GM23248 (cell line): ENCODE results near the gene WHRN. TPM values are rescaled to one million over a fixed set of nuclear protein-coding genes. Genes with fewer than 3 reads are reported as not detected.
A peak's percentile ranks its signal among the peaks of the same experiment; 100 is the strongest.

Experiments used
- DNase-seq: peaks from one replicate; pipeline ENCODE4 v3.0.0-alpha.2; 2015
- H2AFZ ChIP-seq: fragments of 200-600 bp; sonication (generic); 2 replicates; pipeline ENCODE4 v1.6.1; 2016; ENCODE audit warnings: antibody characterized with exemption
- H3F3A ChIP-seq: fragments of 200-600 bp; sonication (generic); 2 replicates; pipeline ENCODE4 v1.6.1; 2016; ENCODE audit warnings: mild to moderate bottlenecking, antibody characterized with exemption, mixed run types; ENCODE audit not compliant: insufficient read depth
- H3K27ac ChIP-seq: fragments of 200-600 bp; sonication (generic); 2 replicates; pipeline ENCODE4 v1.5.1; 2016; ENCODE audit warnings: mild to moderate bottlenecking
- H3K27me3 ChIP-seq: fragments of 200-600 bp; sonication (generic); replicated peaks from 2 replicates; pipeline ENCODE4 v1.6.1; 2016; ENCODE audit warnings: mild to moderate bottlenecking; ENCODE audit not compliant: insufficient read depth
- H3K36me3 ChIP-seq: fragments of 200-600 bp; sonication (generic); 2 replicates; pipeline ENCODE4 v1.6.1; 2016; ENCODE audit warnings: low read depth, mild to moderate bottlenecking
- H3K4me1 ChIP-seq: fragments of 200-600 bp; sonication (generic); 2 replicates; pipeline ENCODE4 v1.6.1; 2016; ENCODE audit warnings: mild to moderate bottlenecking; ENCODE audit not compliant: insufficient read depth
- H3K4me2 ChIP-seq: fragments of 200-600 bp; sonication (generic); one replicate; pipeline ENCODE4 v1.6.1; 2016; ENCODE audit warnings: mild to moderate bottlenecking; ENCODE audit not compliant: unreplicated experiment
- H3K4me3 ChIP-seq: fragments of 200-600 bp; sonication (generic); 2 replicates; pipeline ENCODE4 v1.5.1; 2016; ENCODE audit warnings: mild to moderate bottlenecking
- H3K79me2 ChIP-seq: fragments of 200-600 bp; sonication (generic); 2 replicates; pipeline ENCODE4 v1.6.1; 2016; ENCODE audit warnings: mild to moderate bottlenecking; ENCODE audit not compliant: insufficient read depth
- H3K9ac ChIP-seq: fragments of 200-600 bp; sonication (generic); 2 replicates; pipeline ENCODE4 v1.6.1; 2016; ENCODE audit warnings: mild to moderate bottlenecking
- H3K9me2 ChIP-seq: fragments of 200-600 bp; sonication (generic); 2 replicates; pipeline ENCODE4 v1.6.1; 2016; ENCODE audit warnings: mixed run types, mild to moderate bottlenecking, moderate library complexity; ENCODE audit not compliant: insufficient read depth
- H3K9me3 ChIP-seq: fragments of 200-600 bp; sonication (generic); one replicate; pipeline ENCODE4 v1.6.1; 2017; ENCODE audit warnings: low read depth
- H4K20me1 ChIP-seq: fragments of 200-600 bp; sonication (generic); 2 replicates; pipeline ENCODE4 v1.6.0; 2016; ENCODE audit not compliant: insufficient read depth
- EZH2 ChIP-seq: fragments of 200-600 bp; sonication (generic); IDR thresholded peaks from 2 replicates; pipeline ENCODE4 v1.6.1; 2018; ENCODE audit warnings: antibody characterized with exemption, mild to moderate bottlenecking; ENCODE audit not compliant: insufficient read depth, poor library complexity, severe bottlenecking
- EZH2phosphoT487 ChIP-seq: fragments of 200-600 bp; sonication (generic); IDR thresholded peaks from 2 replicates; pipeline ENCODE4 v1.6.1; 2018; ENCODE audit warnings: antibody characterized with exemption, moderate library complexity, mild to moderate bottlenecking, low read depth; ENCODE audit not compliant: insufficient read depth
- WGBS, 2 experiments: methylation state at CpG; one replicate each; pipeline ENCODE4 v1.1.6; 2015 to 2017; ENCODE audit warnings: low lambda C conversion rate in 2 of 2, low coverage in 1 of 2; ENCODE audit errors: missing lambda C conversion rate in 2 of 2; 5-methylcytosine and 5-hydroxymethylcytosine counted together
- in situ Hi-C: fragments of 300-500 bp; cut with MboI; formaldehyde crosslinking; loops from 2 replicates; pipeline ENCODE4 v1.15.0; 2020
- polyA plus RNA-seq: library from polyadenylated mRNA; unstranded; fragments of >200 nt; fragmentation: Nextera tagmentation; extraction: Ambion mirVana; gene quantifications from 2 replicates; pipeline ENCODE4 v1.2.1, GENCODE V29; 2016
- total RNA-seq: library from RNA; depleted of rRNA; stranded (reverse); fragments of >200 nt; shearing (Covaris generic); gene quantifications from 2 replicates; pipeline ENCODE4 v1.2.3, GENCODE V29; 2014

The WHRN gene
- total and polyA plus RNA-seq, 2 experiments from 2014 or later, result 0.76 to 1.5 TPM

DNA sequence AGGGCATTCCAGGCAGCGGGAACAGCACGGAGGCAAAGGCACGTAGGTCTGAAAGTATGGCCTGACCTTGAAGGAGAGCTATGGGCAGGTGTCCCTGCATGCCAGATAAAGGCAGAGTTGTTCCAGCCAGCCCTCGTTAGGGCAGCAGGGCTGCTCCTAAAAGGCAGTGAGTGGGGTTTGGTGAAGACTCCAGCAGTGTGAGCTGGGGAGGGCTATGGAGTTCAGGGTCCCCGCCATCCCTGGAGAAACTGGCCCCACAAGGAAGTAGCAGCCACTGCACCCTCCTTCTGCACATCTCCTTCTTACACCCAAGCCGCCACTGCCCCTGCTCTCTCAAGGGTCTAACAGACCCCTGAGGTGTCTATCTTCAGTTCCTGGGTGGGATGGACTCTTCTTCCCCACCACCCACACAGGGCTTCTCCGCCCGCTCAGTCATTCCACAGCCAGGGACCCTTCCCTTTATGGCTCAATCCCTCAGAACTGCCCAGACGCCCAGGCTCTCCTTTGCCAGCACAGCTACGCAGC is 118.8 kb downstream of the WHRN start:
- peaks cover 21% of the 10 kb centered on the region; the same call in 1 of the 2 replicates for H3F3A ChIP-seq
- peak overlapping the region; percentile 96 for H3K4me2 ChIP-seq
- H3K36me3 ChIP-seq, result no peaks in the 10 kb centered on the region
- H3K79me2 ChIP-seq, result peaks cover 50% of the 10 kb centered on the region
- H3K9me3 ChIP-seq, result no peaks in the 10 kb centered on the region
- peak; percentile 23 for DNase-seq
- 40 to 41% methylated on average over 10 of the region's 10 CpGs for WGBS, 2 experiments
- H3K27me3 ChIP-seq, result no peaks in the 10 kb centered on the region
- peak overlapping the region; percentile 87 for H3K27ac ChIP-seq
- no peaks in the 10 kb centered on the region for H3K9me2 ChIP-seq
- peak overlapping the region; percentile 90 for H2AFZ ChIP-seq
- TF ChIP-seq EZH2, result no peak
- no peak for TF ChIP-seq EZH2phosphoT487
- peak overlapping the region; percentile 85 for H3K9ac ChIP-seq
- H3K4me1 ChIP-seq, result peaks cover 34% of the 10 kb centered on the region
- H3K4me3 ChIP-seq, result peak overlapping the region; percentile 85
- no peaks in the 10 kb centered on the region for H4K20me1 ChIP-seq
- in situ Hi-C loops, result no loop called here

DNA sequence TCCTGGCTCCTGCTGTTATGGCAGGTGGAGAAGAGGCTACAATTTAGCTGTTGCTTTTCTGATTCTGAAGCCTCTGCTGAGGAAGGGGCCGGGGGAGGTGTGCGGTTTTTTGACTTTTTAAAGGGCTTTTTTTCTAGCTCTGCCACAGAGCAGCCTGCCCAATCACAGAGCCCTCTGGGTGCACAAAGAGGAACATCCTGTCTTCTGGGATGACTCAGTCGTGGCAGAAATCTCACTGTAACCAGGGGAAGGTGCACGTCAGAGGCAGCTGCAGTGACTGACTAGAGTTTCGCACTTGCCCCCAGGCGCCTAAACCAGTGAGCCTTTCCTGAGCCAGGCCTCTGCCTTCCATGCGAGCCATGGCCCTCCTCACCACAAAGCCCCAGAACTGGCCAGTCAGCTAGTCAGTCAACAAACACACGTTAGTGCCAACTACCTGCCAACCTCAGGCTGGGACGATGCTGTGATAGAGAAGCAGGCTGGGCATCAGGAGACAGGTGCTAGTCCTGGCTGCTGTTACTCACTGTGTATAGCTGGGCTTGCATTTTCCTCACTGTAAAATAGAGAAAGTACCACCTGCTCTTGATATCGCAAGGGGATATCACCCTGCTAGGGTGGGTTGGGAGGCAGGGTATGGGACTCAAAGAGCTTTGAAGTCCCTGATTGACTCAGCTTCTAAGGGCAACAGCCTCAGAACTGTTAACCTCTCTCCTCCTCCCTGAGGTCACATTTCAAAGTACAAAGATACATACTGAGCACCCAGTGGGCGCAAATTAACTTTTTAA is 119.7 kb downstream of the WHRN start:
- no peaks in the 10 kb centered on the region for H4K20me1 ChIP-seq
- H3K4me1 ChIP-seq, result peaks cover 34% of the 10 kb centered on the region
- peaks cover 21% of the 10 kb centered on the region; the same call in 1 of the 2 replicates for H3F3A ChIP-seq
- H3K9me3 ChIP-seq, result no peaks in the 10 kb centered on the region
- peak overlapping the region; percentile 85 for H3K9ac ChIP-seq
- peak overlapping the region; percentile 87 for H3K27ac ChIP-seq
- H2AFZ ChIP-seq, result 0 out of 2 replicates have a peak overlapping the region, but pooled peaks have one; percentile 30
- H3K9me2 ChIP-seq, result no peaks in the 10 kb centered on the region
- peak; percentile 96 for DNase-seq
- H3K79me2 ChIP-seq, result peaks cover 54% of the 10 kb centered on the region
- H3K27me3 ChIP-seq, result no peaks in the 10 kb centered on the region
- no peaks in the 10 kb centered on the region for H3K36me3 ChIP-seq
- WGBS, 2 experiments, result 18 to 19% methylated on average over 11 of the region's 11 CpGs
- in situ Hi-C loops, result no loop called here
- TF ChIP-seq EZH2 (no peak), EZH2phosphoT487 (no peak)
- H3K4me2 ChIP-seq, result peak overlapping the region; percentile 96
- peak overlapping the region; percentile 85; the same call in 1 of the 2 replicates for H3K4me3 ChIP-seq

DNA sequence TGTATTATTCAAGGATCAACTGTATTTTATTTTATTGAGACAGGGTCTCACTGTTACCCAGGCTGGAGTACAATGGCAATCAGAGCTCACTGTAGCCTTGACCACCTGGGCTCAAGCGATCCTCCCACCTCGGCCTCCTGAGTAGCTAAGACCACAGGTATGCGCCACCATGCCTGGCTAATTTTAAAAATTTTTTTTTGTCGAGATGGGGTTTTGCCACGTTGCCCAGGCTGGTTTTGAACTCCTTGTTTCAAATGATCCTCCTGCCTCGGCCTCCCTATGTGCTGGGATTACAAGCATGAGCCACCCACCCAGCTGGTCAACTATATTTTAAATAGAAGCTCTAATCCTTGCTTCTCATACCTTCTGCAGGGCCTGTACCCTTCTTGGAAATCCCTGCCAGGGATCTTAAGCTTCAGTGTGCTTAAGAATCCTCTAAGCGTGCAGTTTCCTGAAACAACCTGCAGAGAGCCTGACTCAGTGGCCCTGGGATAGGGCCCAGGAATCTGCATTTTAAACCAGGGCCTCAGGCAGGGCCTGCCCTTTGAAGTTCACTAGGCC is 120.4 kb downstream of the WHRN start:
- Histone ChIP-seq H3K79me2 (peaks cover 58% of the 10 kb centered on the region), H3K9me3 (no peaks in the 10 kb centered on the region), H3K27me3 (no peaks in the 10 kb centered on the region), H3K9ac (peak overlapping the region; percentile 85), H3K27ac (peak overlapping the region; percentile 87), H3K9me2 (no peaks in the 10 kb centered on the region), H3K4me1 (peaks cover 34% of the 10 kb centered on the region), H3K4me2 (peak overlapping the region; percentile 60), H3F3A (peaks cover 21% of the 10 kb centered on the region; the same call in 1 of the 2 replicates), H3K4me3 (no peak overlapping the region), H2AFZ (0 out of 2 replicates have a peak overlapping the region, but pooled peaks have one; percentile 30), H3K36me3 (peaks cover 2% of the 10 kb centered on the region; the same call in 1 of the 2 replicates), H4K20me1 (no peaks in the 10 kb centered on the region)
- no peak for DNase-seq
- 59 to 68% methylated on average over 7 of the region's 7 CpGs for WGBS, 2 experiments
- in situ Hi-C loops, result no loop called here
- TF ChIP-seq EZH2, result no peak
- no peak for TF ChIP-seq EZH2phosphoT487

DNA sequence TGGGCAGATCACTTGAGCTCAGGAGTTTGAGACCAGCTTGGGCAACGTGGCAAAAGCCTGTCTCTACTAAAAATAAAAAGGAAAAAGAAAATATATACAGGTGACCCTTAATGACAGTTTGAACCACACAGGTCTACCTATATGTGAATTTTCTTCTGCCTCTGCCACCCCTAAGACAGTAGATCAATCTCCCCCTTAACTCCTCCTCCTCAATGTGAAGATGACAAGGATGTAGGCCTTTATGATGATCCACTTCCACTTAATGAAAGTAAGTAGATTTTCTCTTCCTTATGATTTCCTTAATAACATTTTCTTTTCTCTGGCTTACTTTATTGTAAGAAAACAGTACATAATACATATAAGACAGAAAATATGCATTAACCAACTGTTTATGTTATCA is 120.9 kb downstream of the WHRN start:
- in situ Hi-C loops, result no loop called here
- Histone ChIP-seq H3K27me3 (no peaks in the 10 kb centered on the region), H3K4me1 (peaks cover 34% of the 10 kb centered on the region), H3K9me3 (no peaks in the 10 kb centered on the region), H4K20me1 (no peaks in the 10 kb centered on the region), H2AFZ (no peak overlapping the region), H3K9ac (peak overlapping the region; percentile 85; the same call in 1 of the 2 replicates), H3K27ac (peak overlapping the region; percentile 87), H3K36me3 (peaks cover 7% of the 10 kb centered on the region; the same call in 1 of the 2 replicates), H3K4me2 (no peak overlapping the region), H3F3A (peaks cover 21% of the 10 kb centered on the region; the same call in 1 of the 2 replicates), H3K9me2 (no peaks in the 10 kb centered on the region), H3K79me2 (peaks cover 64% of the 10 kb centered on the region), H3K4me3 (no peak overlapping the region)
- 15% methylated on average over 1 of the region's 1 CpG for WGBS, 2 experiments
- no peak for DNase-seq
- no peak for TF ChIP-seq EZH2phosphoT487
